Measurements from ENCODE around the gene PCDH19.

PCDH19 gene

DNA sequence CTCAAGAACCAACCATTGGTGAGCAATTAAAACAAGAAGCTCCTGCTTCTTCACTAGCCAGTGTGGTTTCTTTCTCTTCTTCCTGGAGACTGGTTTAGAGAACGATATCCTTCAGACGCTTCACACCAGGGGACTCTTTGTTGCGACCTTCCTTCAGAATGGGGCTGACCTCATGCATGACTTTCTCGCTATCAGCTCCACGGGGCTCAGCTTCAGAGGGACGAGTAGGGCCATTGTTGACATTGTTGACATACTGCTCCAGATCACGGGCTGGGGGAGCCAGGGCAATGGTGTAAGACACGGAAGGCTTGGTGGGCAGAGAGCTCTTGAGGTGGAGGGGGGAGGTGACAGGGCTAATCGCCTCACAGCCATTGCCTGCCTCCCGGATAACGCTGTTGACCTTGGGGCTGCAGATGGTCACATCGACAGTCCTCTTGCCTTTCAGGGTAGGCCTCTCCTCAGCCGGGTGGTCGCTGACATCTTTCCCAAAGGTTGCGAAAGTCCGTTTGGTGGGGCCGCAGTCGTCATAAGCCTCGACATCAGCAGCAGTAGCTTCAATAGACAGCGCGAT lies 113.8 kb downstream of the PCDH19 start:
- no peak for DNase-seq (ENCODE audit: low read depth)

- DNase-seq (ENCODE audit: low read depth) = no peak
Observed at GRCh38 chrX:100294965-100295364, 115.1 kb downstream of the PCDH19 start.

- no peak for DNase-seq (ENCODE audit: low read depth)
Observed at GRCh38 chrX:100289066-100289558, 121.0 kb downstream of the PCDH19 start.

- DNase-seq (ENCODE audit: low read depth) = no peak
Observed at GRCh38 chrX:100277231-100277630, 132.8 kb downstream of the PCDH19 start.

- DNase-seq (ENCODE audit: low read depth) = no peak
Observed at GRCh38 chrX:100274916-100275315, 135.2 kb downstream of the PCDH19 start.

- no peak for DNase-seq (ENCODE audit: low read depth)
Observed at GRCh38 chrX:100265179-100265578, 144.9 kb downstream of the PCDH19 start.

DNA sequence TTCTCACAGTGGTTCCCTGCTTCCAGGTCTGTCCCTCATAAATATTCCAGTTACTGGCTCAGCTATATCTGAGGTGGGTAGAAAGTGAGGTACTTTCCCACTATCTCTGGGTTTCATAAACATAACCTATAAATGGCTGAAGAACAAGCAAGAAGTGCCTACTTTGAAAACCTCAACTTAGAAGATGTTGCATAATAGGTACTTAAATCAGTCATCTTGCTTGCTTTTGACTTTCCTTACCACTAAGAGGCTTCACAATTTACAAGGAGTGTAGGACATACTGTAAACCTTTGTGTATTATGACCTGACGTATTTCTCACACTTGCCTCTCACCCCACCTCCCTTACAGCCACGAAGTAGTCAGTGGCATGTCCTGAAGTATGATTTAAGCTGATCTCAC lies 145.9 kb downstream of the PCDH19 start:
- DNase-seq (ENCODE audit: low read depth) = no peak

DNA sequence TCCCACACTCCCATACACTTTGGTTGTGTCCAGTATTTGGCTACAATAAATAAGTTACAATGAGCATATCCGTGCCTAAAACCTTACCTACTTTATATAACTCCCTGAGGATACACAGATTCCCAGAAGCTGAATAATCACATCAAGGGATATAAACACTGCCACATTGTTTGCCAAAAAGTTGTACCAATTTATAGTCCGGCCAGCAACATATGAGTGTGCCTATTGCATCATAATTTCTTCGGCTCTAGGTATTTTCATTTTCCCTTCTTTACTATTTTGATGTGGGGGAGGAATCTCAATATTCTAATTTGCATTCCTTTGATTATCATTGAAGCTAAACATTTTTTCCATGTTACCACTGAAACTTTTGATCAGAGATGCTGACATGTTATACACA lies 146.4 kb downstream of the PCDH19 start:
- no peak for DNase-seq (ENCODE audit: low read depth)

DNA sequence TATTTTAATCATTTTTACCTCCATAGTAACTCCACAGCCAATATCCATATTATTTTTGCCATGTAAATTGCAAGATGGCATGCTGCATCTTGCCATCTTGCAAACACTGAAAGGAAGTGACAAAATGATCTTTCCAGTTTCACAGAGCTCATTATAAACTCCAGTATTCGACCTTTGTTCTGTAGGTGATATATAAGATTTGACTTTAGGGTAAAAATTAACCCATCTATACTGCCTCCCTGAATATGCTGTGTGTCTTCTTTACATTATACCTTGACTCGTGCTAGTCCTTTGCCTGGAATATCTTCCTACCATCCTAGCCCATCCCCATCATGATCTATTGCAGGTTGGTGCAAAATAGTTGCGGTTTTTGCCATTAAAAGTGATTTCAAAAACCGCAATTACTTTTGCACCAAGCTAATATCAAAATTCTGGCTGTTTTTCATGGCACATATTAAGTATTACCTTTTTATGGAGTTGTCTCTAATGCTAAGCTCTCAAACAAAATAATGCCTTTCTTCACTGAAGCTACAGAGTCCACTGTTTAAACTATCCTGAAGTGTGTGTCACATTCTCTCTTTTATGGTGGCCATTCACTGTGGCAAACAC lies 161.1 kb downstream of the PCDH19 start:
- DNase-seq (ENCODE audit: low read depth) = no peak

DNA sequence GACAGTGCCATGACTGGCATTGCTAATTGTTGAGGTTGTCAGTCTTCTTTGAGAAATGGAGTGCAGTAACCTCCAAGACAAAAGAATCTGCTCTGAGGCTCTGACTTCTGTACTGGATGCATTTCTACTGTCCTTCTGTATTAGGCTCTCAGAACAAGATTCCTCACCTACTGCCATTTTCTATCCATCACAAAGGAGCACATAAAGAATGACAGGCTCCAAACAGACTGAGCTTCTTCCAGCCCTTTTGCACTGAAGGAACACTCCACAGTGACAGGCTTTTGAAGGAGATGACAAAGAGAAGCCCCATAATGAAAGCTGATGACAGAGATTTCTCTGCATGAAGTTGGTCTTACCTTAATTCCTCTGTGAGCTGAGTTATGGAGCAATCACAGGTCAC lies 162.2 kb downstream of the PCDH19 start:
- DNase-seq (ENCODE audit: low read depth) = no peak

GRCh38 chrX:100244681-100245080 lies 165.4 kb downstream of the PCDH19 start:
- no peak for DNase-seq (ENCODE audit: low read depth)

Data from stimulated activated CD8-positive, alpha-beta memory T cell treated with anti-CD3 and anti-CD28 coated beads, Interleukin-12 subunit alpha, Interleukin-12 subunit beta, amount 100 ng/mL, for 1 hour (primary cell).